ENCODE data around the gene TMEM271. TPM values are rescaled to one million over a fixed set of nuclear protein-coding genes. Genes with fewer than 3 reads are reported as not detected.

The TMEM271 gene
- polyA plus RNA-seq (16.0 and 20.4 TPM in 2 replicates), polyA minus RNA-seq (20.7 and 21.4 TPM in 2 replicates)

- peak within 1 kb of the TSS; percentile 89 for H3K9ac ChIP-seq (ENCODE audit: low read length)
- H3K4me3 ChIP-seq (ENCODE audit: low read length) = peak within 1 kb of the TSS; percentile 89
- H3K36me3 ChIP-seq (ENCODE audit: insufficient read depth, low read length) = peaks cover 5% of the 10 kb centered on the region
- H3K79me2 ChIP-seq (replicated peaks; ENCODE audit: insufficient read depth, low read length) = no peaks in the 10 kb centered on the region
- peaks cover 11% of the 10 kb centered on the region for H3K9me3 ChIP-seq (ENCODE audit: low read length)
- H2AFZ ChIP-seq (ENCODE audit: low read depth, low read length) = peak within 1 kb of the TSS; percentile 45
- H3K27ac ChIP-seq (ENCODE audit: low read length) = peak within 1 kb of the TSS; percentile 92
- no peaks in the 10 kb centered on the region for H3K9me2 ChIP-seq (ENCODE audit: insufficient read depth, low read length)
- peak within 1 kb of the TSS; percentile 83 for H3K4me2 ChIP-seq (ENCODE audit: low read length)
- H3K27me3 ChIP-seq (ENCODE audit: insufficient read depth, low read depth, low read length) = peaks cover 47% of the 10 kb centered on the region
- no peaks in the 10 kb centered on the region for H4K20me1 ChIP-seq (ENCODE audit: insufficient read depth)
- TF ChIP-seq REST (IDR thresholded peaks at IDR 0.05; ENCODE audit: borderline replicate concordance) (peak; percentile 64), EP300 (conservative IDR thresholded peaks at IDR 0.05; ENCODE audit: poor library complexity, severe bottlenecking) (no peak)
- H3F3A ChIP-seq (ENCODE audit: insufficient read depth, low read length, poor library complexity, severe bottlenecking) = peaks cover 2% of the 10 kb centered on the region
These were observed at the start of gene TMEM271 for GRCh38 chr4:576245-576821. TMEM271 (minus strand) TSS chr4:576295; CDS start chr4:576062, 233 bp downstream.

GRCh38 chr4:625631-626161 lies 49.6 kb upstream of the TMEM271 start:
- Histone ChIP-seq H3K36me3 (ENCODE audit: insufficient read depth, low read length) (no peaks in the 10 kb centered on the region), H3K4me3 (ENCODE audit: low read length) (no peak overlapping the region), H3K9me2 (ENCODE audit: insufficient read depth, low read length) (no peaks in the 10 kb centered on the region), H3F3A (ENCODE audit: insufficient read depth, low read length, poor library complexity, severe bottlenecking) (no peaks in the 10 kb centered on the region), H3K27ac (ENCODE audit: low read length) (no peak overlapping the region), H3K27me3 (ENCODE audit: insufficient read depth, low read depth, low read length) (no peaks in the 10 kb centered on the region), H3K4me2 (ENCODE audit: low read length) (no peak overlapping the region), H3K9ac (ENCODE audit: low read length) (no peak overlapping the region), H2AFZ (ENCODE audit: low read depth, low read length) (no peak overlapping the region), H4K20me1 (ENCODE audit: insufficient read depth) (no peaks in the 10 kb centered on the region), H3K79me2 (replicated peaks; ENCODE audit: insufficient read depth, low read length) (no peaks in the 10 kb centered on the region), H3K9me3 (ENCODE audit: low read length) (no peaks in the 10 kb centered on the region)
- TF ChIP-seq POLR2AphosphoS5 (IDR thresholded peaks at IDR 0.05) (no peak), CTCF (IDR thresholded peaks at IDR 0.05; ENCODE audit: poor library complexity, severe bottlenecking) (no peak), RAD21 (conservative IDR thresholded peaks at IDR 0.05) (no peak), EP300 (conservative IDR thresholded peaks at IDR 0.05; ENCODE audit: poor library complexity, severe bottlenecking) (no peak), SMC3 (conservative IDR thresholded peaks at IDR 0.05; ENCODE audit: poor library complexity) (no peak), MXI1 (conservative IDR thresholded peaks at IDR 0.05; ENCODE audit: poor library complexity, severe bottlenecking) (no peak), TAF1 (IDR thresholded peaks at IDR 0.05; ENCODE audit: low read depth) (no peak), REST (IDR thresholded peaks at IDR 0.05; ENCODE audit: borderline replicate concordance) (no peak), EZH2 (IDR thresholded peaks at IDR 0.05; ENCODE audit: borderline replicate concordance, insufficient read depth, low read length, poor library complexity, severe bottlenecking) (no peak)

Data from neural cell (in vitro differentiated cells).